NCI-H187 (cell line): Measurements from ENCODE around the gene CENPU.
A peak's percentile ranks its signal among the peaks of the same experiment; 100 is the strongest.
"Not testable (repeated sequence)": the region's sequence is repeated elsewhere in the genome, so short reads cannot be mapped to it uniquely, and the experiment has no call there.

Experiments
- DNase-seq, 2 experiments: peaks; one replicate each; lab custom pipeline; 2025; lab: John Stamatoyannopoulos, UW

CENPU gene

DNA sequence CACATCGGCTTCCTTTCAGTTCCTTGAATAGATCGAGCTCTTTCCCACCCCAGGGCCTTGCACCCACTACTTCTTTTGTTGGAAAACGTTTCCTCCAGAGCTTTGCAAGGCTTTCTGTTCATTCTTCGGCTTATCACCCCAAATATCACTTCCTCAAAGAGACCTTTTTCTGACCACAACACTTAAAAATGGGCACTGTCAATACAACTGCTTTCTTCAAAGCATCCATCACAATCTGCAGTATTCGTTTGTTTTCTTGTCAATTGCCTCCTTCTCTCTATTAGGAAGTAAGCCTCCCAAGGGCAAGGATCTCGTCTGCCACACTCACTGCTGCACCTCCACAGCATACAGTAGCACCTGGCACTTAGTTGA lies 17.7 kb upstream of the CENPU start:
- DNase-seq: no peak

DNA sequence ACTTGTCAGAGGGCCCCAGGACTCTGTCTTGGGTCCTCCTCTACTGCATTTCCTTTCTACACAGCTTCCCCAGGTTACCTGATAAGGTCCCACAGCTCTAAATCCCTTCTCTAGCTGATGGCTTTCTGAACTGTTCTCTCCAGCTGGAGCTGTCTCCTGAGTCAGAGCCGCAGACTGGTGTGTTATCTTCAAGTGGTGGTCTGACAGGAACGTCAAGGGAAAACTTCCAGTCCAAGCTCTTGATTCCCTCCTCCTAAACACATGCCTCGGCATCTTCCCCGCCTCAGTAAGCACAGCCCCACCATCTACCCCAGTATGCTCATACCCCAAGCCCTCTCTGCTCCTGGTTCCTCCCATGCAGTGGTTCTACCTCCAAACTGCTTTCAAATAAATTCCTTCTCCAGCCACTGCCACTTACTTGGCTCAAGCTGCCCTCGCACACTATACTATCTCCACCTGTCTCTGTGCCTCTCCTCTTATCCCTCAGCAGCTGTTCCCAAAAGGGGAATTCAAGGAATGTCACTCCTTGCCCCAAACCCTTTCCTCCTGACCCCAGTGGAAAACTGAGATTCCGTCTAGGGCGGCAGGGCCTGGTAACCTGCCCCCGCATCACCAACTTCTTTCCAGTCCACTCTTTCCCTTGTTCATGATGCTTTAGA lies 17.2 kb upstream of the CENPU start:
- no peak for DNase-seq

DNA sequence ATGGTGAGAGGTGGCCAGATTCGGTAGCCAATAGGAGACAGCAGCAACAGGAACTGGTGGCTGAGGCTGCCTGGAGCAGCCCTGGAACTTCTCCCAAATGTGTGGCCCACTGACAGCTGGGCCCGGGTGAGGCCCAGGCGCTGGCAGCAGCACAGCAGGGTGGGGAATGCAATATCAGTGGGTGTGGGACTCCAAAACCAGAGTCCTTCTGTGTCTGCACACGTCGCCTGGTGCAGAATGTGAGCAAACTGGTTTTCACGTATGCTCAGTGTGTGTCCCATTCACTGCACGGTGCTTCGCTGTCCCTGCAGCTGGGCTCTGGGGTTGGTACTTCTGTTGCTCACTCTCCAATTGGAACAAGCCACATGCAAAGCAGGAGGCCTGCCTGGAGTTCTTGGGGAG lies 14.4 kb upstream of the CENPU start:
- no peak for DNase-seq

DNA sequence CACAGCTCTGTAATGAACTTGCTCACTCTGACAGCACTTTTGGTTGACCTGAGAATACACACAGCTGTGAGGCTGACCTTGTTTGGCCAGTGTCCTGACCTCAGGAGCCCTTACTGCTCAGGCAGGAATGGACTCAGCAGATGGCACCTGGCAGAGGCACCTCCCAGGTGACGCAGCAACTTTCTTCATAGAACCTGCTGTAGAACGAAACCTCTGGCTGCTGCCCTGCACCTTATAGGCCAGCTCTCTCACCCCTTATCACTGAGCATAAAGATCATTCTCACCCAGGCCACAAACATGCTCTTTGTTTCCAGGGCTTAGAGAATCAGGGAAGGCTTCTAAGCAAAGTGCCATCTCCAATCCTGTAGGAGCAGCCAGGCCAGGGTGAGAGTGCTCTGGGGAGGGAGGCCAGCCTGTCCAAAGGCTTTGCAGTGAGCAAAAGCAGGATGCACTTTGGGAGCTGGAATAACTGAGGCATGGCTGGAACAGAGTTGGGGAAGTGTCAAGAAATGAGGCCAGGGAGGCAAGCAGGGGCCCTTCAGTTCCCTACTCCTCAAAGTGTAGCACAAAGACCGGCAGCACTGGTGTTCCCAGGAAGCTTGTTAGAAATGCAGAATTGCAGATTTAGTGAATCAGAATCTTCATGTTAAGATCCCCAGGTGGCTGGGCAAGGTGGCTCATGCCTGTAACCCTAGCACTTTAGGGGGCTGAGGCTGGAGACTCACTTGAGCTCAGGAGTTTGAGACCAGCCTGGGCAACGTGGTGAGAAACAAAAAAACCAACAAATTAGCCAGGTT lies 13.3 kb upstream of the CENPU start:
- DNase-seq: no peak

- DNase-seq: no peak
Measured at GRCh38 chr4:184745831-184746795, 12.2 kb upstream of the CENPU start.

DNA sequence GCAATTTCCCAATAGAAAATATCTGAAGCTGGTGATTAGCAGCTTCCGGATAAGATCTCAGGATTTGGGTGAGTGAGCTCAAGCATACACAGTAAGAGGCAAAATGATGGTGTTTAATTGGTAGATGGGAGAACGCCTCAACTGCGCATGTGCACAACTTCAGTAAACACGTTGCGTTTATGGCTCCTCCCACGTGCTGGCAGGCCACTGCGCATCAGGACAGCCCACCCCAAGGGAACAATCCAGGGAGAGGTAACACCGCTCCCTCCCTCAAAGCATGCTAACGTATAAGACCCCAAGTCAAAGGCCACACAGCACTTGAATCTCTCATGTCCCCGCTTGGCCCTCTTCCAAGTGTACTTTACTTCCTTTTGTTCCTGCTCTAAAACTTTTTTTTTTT lies 10.3 kb upstream of the CENPU start:
- DNase-seq: no peak

DNA sequence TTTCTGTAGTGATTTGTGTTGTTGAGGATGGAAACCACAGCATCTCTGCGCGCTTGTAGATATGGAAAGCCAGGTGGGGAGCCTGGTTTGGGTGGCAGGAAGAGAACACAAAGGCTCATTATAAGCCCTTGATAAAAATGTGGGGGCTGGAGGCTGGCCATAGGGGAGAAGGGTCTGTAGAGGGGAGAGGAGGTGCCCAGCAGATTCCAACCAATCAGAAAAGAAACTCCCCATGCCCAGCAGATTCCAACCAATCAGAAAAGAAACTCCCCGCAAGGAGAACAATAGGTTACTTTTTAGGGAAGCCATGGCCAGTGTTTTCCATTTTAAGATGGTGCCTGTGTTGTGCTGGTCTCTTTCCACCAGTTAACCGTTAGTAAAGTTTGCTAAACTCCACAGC lies 9.8 kb upstream of the CENPU start:
- no peak for DNase-seq

GRCh38 chr4:184741651-184742050 lies 7.8 kb upstream of the CENPU start:
- not testable (repeated sequence) for DNase-seq

DNA sequence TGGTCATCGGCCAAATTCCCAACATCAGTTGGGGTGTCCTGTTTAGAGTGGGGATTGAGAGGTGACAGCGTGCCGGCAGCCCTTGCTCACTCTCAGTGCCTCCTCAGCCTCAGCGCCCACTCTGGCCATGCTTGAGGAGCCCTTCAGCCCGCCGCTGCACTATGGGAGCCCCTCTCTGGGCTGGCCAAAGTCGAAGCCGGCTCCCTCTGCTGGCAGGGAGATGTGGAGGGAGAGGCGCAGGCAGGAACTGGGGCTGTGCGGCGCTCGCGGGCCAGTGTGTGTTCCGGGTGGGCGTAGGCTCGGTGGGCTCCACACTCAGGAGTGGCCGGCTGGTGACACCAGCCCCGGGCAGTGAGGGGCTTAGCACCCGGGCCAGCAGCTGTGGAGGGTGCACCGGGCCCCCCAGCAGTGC lies 7.1 kb upstream of the CENPU start:
- DNase-seq: no peak

GRCh38 chr4:184739575-184739974 lies 5.7 kb upstream of the CENPU start:
- DNase-seq: not testable (repeated sequence)

DNA sequence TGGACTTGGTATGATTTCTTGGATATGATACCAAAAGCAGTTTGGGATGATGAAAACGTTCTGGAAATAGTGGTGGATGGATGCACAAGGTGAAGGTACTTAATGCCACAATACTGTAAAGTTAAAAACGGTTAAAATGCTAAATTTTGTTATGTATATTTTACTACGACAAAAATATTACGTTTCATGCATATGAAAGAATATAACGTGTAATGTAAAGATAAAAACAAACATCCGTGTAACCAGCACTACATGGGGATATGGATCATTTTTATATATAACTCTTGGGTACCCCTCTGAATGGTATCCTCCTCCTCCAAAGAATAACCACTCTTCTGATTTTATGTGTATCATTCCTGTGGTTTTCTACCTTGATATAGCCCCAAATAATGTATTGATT lies 862 bp upstream of the CENPU start:
- DNase-seq: no peak

GRCh38 chr4:184732126-184732525 lies 1.8 kb downstream of the CENPU start:
- peak; percentile 26 to 33 for DNase-seq

GRCh38 chr4:184731056-184731455 lies 2.8 kb downstream of the CENPU start:
- DNase-seq: no peak

- no peak for DNase-seq
Measured at GRCh38 chr4:184729946-184730345, 4.0 kb downstream of the CENPU start.

GRCh38 chr4:184728858-184729257 lies 5.0 kb downstream of the CENPU start:
- DNase-seq: no peak

- no peak for DNase-seq
Measured at GRCh38 chr4:184727430-184727829, 6.5 kb downstream of the CENPU start.

DNA sequence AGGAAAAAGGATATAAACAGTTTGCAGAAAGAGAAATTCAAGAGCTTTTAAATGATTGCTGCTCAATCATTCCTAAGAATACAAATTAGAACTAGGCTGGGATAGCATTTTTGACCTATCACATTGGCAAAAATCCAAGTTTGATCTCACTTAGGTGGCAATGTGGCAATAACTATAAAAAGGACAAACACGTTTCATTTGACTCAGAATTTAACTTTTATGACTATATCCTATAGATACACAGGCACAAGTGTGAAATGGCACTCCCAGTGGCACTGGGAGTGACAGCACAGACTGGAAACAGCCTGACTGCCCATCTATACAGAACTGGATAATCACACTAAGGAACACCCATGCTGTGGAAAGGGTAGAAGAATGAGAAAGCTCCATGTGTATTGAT lies 11.1 kb downstream of the CENPU start:
- DNase-seq: no peak

- DNase-seq: no peak
Measured at GRCh38 chr4:184721254-184721653, 12.6 kb downstream of the CENPU start.

DNA sequence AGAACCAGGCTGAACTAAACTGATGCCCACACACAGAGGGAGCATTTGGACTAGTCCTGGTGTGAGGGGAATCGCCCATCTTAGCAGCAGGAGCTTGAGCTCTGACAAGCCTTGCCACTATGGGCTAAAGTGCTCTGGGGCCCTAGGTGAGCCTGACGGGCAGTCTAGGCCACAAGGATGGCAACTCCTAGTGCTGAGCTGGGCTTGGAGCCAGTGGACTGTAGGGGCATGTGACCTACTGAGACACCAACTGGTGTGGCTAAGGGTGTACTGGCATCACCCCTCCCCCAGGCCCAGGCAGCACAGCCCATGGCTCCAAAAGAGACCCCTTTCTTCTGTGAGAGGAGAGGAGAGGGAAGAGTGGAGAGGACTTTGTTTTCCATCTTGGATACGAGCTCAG lies 14.5 kb downstream of the CENPU start:
- DNase-seq: no peak

GRCh38 chr4:184715526-184715925 lies 18.4 kb downstream of the CENPU start:
- no peak for DNase-seq

GRCh38 chr4:184713887-184714286 lies 20.0 kb downstream of the CENPU start:
- no peak for DNase-seq

GRCh38 chr4:184712322-184712721 lies 21.6 kb downstream of the CENPU start:
- DNase-seq: no peak

GRCh38 chr4:184706453-184706852 lies 27.4 kb downstream of the CENPU start:
- DNase-seq: no peak
